Spleen (tissue), 7 donors: ENCODE data around the gene ZNF516.

Experiments
- CTCF ChIP-seq, 11 experiments: fragments of 200-600 bp in 7 of 11; fragments of 450-650 bp in 4 of 11; sonication (generic) in 4 of 11; IDR thresholded peaks in 8 of 11; conservative IDR thresholded peaks in 3 of 11; 1 replicate in 7 of 11; 2 replicates in 4 of 11; pipeline versions ENCODE4 v1.4.0 to v1.8.0; 2016 to 2021; ENCODE audit warnings: antibody characterized with exemption in 11 of 11, inconsistent platforms in 4 of 11, mild to moderate bottlenecking in 1 of 11
- POLR2A ChIP-seq, 3 donors: fragments of 450-650 bp; IDR thresholded peaks; one replicate each; pipeline ENCODE4 v1.5.1; 2017; ENCODE audit warnings: antibody characterized with exemption in 3 of 3, mild to moderate bottlenecking in 1 of 3
- donor health status: DM: no; HTN: no; CAD: no; lungs with moderate emphysema.
- donor health status: DM: no; HTN: no; CAD: no.
- donor health status: DM: no; HTN: no; CAD: no.

GRCh38 chr18:76495006-76495370 lies at the start of gene ZNF516:
- TF ChIP-seq POLR2A (IDR thresholded peaks at IDR 0.05) = no peak
- no peak for TF ChIP-seq CTCF (IDR thresholded peaks at IDR 0.05 in 8 of 11, conservative IDR thresholded peaks at IDR 0.05 in 3 of 11)
